GM18499 (cell line): ENCODE measurements around the gene AGRN.
"Not testable (repeated sequence)": the region's sequence is repeated elsewhere in the genome, so short reads cannot be mapped to it uniquely, and the experiment has no call there.

Experiments
- ATAC-seq: cut with Tn5 transposase; IDR thresholded peaks from one replicate; pipeline ENCODE4 v1.9.1; 2021; ENCODE audit warnings: moderate number of reproducible peaks; ENCODE audit not compliant: insufficient read depth, unreplicated experiment

The AGRN gene

GRCh38 chr1:1088029-1088800 lies 68.3 kb downstream of the AGRN start:
- ATAC-seq, result no peak

DNA sequence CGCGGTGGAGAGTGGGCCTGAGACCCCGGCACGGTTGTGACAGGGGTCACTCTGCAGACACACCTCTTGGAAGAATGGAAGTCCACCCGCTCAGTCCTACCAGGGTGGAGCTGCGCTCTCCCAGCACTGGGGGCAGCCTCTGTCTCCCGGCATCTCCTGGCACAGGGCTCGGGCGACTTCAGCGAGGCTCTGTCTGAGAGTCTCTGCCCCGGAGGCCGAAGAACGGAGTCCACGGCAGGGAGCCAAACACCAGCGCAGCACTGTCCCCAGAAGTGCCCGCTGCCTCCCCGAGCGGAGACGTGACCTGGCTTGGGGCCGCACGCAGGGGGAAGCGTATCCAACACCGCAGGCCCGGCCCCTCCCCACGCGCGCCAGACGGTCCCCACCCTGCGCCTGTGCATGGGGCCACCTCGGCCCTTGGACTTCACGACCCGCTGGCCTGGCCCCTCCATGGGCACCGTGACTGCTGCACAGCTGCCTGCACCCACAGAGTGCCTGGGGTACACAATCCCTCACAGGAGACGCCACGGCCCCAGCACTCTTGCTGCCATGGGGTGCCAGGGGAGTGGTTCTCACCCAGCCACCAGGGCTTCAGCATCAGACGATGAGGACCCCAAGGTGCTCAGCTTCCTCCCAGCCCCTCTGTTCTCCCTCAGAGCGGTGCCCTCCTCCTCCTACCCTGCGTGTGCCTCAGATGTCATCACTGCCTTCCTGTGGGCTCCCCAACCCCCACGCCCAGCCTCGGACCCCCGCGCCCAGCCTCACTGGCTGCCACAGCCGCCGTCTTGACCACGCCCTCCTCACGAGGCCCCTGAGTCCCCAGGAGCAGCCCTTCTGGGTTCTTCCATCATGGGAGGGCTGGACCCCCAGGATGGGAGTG lies 69.1 kb downstream of the AGRN start:
- ATAC-seq, result no peak

DNA sequence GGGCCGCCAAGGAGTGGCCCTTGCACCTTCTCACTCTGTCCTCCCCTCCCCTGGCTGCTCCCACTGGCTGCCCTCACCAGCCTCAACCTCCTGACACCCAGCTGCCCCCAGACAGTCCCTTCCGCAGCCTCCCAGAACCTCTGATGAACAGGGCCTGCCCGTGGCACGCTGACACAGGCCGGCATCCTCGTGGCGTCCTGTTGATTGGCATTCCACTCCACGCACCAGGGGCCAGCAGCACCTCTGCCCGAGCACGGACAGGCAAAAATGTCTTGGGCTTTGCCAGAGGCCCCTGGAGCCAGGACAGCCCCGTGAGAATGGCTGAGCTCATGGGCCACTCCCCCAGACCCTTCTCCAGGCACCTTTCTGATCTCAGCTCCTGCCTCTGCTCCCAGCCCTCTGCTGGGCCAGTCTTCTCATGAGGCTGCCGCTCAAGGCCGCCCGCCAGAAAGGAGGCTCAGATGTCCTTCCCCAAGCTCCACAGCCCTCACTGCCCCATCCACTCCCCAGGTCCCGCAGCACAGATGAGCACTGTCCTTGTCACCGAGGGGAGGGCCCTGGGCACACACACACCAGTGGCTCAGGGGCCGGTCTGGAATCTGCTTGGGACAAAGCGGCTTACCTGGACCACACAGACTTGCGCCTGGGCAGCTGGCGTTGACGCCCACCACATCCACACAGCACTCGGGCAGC lies 70.0 kb downstream of the AGRN start:
- no peak for ATAC-seq

GRCh38 chr1:1090424-1091343 lies 70.8 kb downstream of the AGRN start:
- no peak for ATAC-seq

DNA sequence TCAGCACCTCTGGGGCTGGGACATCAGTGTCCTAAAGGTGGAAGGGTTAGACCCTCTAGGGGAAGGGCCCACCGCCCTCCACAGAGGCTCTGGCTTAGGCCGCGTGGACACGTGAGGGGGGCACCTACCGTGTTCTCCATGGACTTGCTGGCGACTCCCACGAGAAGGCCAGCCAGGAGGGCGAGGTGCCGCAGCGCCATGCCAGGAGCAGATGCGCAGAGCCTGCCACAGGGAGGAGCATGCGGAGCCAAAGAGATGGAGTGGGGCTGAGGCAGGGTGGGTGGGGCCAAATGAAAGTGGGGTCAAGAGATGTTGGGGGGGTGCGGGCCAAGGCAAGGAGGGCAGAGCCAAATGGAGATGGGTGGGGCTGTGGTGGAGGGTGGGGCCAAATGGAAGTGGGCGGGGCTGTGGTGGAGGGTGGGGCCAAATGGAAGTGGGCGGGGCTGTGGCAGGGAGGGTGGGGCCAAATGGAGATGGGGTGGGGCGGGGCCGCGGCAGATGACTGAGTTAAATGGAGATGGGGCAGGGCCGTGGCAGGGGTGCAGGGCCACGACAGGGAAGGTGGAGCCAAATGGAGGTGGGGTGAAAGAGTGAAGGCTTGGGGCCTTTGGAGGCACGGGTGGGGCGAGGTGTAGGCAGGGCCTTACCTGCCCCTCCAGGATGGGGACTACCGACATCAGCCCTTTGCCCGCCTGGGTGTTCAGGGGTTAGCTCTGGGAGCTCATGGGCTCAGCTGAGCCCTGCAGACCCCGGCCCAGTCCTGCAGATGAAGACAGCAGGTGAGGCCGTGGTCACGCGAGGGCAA lies 71.6 kb downstream of the AGRN start:
- ATAC-seq, result no peak

GRCh38 chr1:1092149-1092855 lies 72.4 kb downstream of the AGRN start:
- ATAC-seq, result no peak

DNA sequence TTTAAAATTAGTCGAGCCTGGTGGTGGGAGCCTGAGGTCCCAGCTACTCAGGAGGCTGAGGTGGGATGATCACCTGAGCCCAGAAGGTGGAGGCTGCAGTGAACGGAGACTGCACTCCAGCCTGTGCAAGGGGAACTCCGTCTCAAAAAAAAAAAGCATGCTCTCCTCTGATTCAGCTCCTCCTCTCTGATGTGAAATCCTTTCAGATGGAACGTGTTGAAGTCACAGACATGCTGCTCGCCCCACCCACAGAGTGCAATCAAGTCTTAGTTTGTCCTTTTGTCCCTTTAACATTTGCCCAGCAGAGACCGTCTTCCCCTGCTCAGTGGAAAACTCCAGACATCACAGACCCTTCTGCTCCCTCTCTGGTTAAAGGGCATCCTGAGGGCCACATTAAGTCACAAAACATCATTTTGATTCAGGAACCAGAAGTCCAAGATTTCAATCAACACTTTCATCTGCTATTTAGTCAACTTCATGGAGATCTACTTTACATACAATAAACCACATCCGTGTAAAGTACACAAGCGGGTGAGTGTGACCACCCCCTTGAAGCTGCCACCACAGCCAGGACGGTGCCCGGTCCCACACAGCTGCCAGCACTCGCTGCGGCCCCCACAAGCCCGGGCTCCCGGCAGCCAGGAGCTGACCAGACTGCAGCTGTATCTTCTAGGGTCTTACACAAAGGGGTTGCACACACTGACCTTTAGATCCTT lies 73.1 kb downstream of the AGRN start:
- no peak for ATAC-seq

DNA sequence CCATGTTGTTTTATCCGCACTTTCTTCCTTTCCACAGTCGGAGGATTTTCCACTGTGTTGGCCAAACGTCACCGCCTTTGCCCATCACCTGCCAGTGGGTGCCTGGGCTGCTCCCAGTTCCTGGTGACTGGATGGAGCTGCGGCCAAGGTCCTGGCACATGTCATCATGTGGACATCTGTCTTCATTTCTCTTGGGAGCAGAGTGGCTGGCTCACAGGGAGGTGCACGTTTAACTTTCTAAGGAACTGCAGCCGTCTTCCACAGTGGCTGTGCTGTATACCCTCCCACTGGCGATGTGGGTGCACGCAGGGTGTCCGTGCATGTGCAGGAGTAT lies 73.7 kb downstream of the AGRN start:
- no peak for ATAC-seq

- no peak for ATAC-seq
Observed at GRCh38 chr1:1094981-1095380, 75.1 kb downstream of the AGRN start.

DNA sequence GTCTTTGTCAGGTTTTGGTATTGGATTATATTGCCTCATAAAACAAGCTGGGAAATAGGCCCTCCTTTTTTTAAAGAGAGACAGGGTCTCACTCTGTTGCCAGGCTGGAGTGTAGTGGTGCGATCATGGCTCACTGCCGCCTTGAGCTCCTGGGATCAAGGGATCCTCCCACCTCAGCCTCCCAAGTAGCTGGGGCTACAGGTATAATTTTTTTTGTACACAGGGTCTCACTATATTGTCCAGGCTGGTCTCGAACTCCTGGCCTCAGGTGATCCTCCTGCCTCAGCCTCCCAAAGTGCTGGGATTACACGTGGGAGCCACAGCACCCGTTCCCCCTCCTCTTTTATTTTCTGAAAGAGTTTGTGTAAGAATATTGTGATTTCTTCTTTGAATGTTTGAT lies 76.2 kb downstream of the AGRN start:
- ATAC-seq, result not testable (repeated sequence)

DNA sequence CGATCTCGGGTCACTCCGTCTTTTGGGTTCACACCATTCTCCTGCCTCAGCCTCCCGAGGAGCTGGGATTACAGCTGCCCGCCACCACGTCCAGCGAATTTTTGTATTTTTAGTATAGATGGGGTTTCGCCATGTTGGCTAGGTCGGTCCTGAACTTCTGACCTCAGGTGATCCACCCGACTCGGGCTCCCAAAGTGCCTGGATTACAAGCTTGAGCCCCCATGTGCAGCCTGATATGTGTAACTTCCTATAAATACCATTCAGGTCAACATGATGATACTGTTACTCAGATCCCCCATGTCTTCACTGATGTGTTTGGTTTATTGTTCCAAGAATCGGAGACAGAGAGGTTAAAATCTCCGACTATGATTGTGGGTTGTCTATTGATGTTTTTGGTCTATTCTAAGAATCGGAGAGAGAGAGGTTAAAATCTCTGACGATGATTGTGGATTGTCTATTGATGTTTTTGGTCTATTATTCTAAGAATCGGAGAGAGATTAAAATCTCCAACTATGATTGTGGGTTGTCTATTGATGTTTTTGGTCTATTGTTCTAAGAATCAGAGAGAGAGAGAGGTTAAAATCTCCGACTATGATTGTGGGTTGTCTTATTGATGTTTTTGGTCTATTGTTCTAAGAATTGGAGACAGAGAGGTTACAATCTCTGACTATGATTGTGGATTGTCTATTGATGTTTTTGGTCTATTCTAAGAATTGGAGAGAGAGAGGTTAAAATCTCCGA lies 78.9 kb downstream of the AGRN start:
- ATAC-seq, result no peak

DNA sequence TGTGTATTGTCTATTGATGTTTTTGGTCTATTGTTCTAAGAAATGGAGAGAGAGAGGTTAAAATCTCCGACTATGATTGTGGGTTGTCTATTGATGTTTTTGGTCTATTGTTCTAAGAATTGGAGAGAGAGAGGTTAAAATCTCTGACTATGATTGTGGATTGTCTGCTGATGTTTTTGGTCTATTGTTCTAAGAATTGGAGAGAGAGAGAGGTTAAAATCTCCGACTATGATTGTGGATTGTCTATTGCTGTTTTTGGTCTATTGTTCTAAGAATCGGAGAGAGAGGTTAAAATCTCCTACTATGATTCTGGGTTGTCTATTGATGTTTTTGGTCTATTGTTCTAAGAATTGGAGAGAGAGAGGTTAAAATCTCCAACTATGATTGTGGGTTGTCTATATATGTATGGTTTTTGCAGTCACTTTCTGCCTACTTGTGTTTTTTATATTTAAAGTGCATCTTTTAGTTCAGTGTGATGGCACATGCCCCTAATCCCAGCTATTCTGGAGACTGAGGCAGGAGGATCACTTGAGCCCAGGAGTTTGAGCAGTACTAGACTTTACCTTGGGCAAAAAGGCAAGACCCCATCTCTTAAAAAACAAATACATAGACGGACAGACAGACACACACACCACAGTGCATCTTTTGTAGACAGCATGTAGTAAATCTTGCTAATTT lies 79.7 kb downstream of the AGRN start:
- ATAC-seq, result no peak

DNA sequence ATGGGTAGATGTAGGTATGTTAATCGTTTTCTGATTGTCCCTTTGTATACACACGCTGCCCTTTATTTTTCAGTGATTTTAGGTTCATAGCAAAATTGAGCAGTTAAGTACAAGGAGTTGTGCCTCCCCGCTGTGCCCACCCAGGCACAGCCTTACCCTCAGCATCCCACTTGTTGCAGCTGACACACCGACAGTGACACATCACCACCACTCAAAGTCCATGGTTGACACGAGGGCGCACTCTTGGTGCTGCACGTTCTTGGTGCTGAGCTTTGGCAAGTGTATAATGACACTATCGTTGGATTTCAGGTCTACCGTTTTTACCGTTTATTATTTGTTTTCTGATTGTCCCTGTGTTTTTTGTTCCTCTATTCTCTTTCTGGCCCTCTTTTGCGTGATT lies 80.4 kb downstream of the AGRN start:
- ATAC-seq, result no peak

DNA sequence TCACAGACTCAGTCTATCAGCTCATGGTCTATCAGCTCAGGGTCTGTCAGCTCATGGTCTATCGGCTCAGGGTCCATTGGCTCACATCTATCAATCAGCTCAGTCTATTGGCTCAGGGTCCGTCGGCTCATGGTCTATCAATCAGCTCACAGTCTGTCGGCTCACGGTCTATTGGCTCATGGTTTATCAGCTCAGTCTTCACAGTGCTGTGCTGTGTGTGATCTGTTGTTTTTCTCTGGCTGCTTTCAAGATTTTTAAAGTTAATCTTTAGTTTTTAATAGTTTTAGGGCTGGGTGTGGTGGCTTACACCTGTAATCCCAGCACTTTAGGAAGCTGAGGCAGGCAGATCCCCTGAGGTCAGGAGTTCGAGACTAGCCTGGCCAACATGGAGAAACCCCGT lies 81.6 kb downstream of the AGRN start:
- no peak for ATAC-seq

DNA sequence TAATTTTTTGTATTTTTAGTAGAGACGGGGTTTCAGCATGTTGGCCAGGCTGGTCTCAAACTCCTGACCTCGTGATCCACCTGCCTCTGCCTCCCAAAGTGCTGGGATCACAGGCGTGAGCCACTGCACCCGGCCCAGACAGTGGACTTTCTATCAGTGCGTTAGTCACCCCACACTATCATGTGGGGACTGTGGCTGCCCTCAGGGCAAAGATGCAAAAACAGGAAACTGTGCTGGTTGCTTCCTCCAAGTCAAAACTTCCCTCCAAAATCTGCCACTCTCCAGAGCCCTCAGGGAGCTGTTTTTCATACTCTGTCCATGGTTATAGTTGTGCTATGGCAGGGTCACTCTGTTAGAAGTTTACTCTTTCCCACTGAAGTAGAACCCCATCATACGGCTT lies 84.2 kb downstream of the AGRN start:
- ATAC-seq, result not testable (repeated sequence)
